HepG2 (cell line): Measurements from ENCODE around the gene PALM. TPM values are rescaled to one million over a fixed set of nuclear protein-coding genes. Genes with fewer than 3 reads are reported as not detected.
A peak's percentile ranks its signal among the peaks of the same experiment; 100 is the strongest.

Experiments used
- AHR ChIP-seq: IDR thresholded peaks from 2 replicates; pipeline ENCODE4 v1.6.1; 2018; ENCODE audit warnings: missing genetic modification reagents, missing compliant biosample characterization
- ARID2 ChIP-seq: sonication (generic); formaldehyde crosslinking; IDR thresholded peaks from 2 replicates; pipeline ENCODE4 v1.8.1; 2022; ENCODE audit warnings: mild to moderate bottlenecking, missing genetic modification reagents, borderline replicate concordance
- MIER2 ChIP-seq: IDR thresholded peaks from 2 replicates; pipeline ENCODE4 v1.6.1; 2016; ENCODE audit warnings: missing biosample characterization, missing genetic modification reagents
- MTERF4 ChIP-seq: sonication (generic); formaldehyde crosslinking; IDR thresholded peaks from 2 replicates; pipeline ENCODE4 v1.8.0; 2023; ENCODE audit warnings: mild to moderate bottlenecking, missing genetic modification reagents
- MXI1 ChIP-seq: IDR thresholded peaks from 3 replicates; pipeline ENCODE4 v1.6.1; 2012; ENCODE audit warnings: low read depth, low read length, inconsistent platforms, borderline replicate concordance
- MYC ChIP-seq: sonication (generic); formaldehyde crosslinking; IDR thresholded peaks from 2 replicates; pipeline ENCODE4 v1.9.0; 2021; ENCODE audit warnings: missing genetic modification reagents, borderline replicate concordance
- PAF1 ChIP-seq: IDR thresholded peaks from 2 replicates; pipeline ENCODE4 v1.6.1; 2016; ENCODE audit warnings: missing genetic modification reagents, missing compliant biosample characterization
- RXRB ChIP-seq: IDR thresholded peaks from 2 replicates; pipeline ENCODE4 v1.6.1; 2016; ENCODE audit warnings: borderline replicate concordance, missing genetic modification reagents, missing compliant biosample characterization
- SMC3 ChIP-seq: IDR thresholded peaks from 2 replicates; pipeline ENCODE4 v1.6.1; 2011; ENCODE audit warnings: low read length, improper control_type of control experiment
- STAT5B ChIP-seq: sonication (generic); formaldehyde crosslinking; IDR thresholded peaks from 2 replicates; pipeline ENCODE4 v1.4.0; 2020; ENCODE audit warnings: missing genetic modification reagents
- TEF ChIP-seq: sonication (generic); formaldehyde crosslinking; IDR thresholded peaks from 2 replicates; pipeline ENCODE4 v1.5.0; 2020; ENCODE audit warnings: missing genetic modification reagents
- USF2 ChIP-seq, 2 experiments: sonication (generic) in 1 of 2; formaldehyde crosslinking in 1 of 2; IDR thresholded peaks; 2 replicates each; pipeline versions ENCODE4 v1.5.1 to v1.6.1; 2011 to 2020; ENCODE audit warnings: borderline replicate concordance in 1 of 2, low read depth in 1 of 2, low read length in 1 of 2, mild to moderate bottlenecking in 1 of 2, missing genetic modification reagents in 1 of 2, moderate library complexity in 1 of 2
- ZNF383 ChIP-seq: sonication (generic); formaldehyde crosslinking; IDR thresholded peaks from 2 replicates; pipeline ENCODE4 v1.4.0; 2020; ENCODE audit warnings: missing genetic modification reagents, mild to moderate bottlenecking, borderline replicate concordance
- ZNF407 ChIP-seq: sonication (generic); formaldehyde crosslinking; IDR thresholded peaks from one replicate; pipeline ENCODE4 v1.5.1; 2020; ENCODE audit warnings: mild to moderate bottlenecking, missing genetic modification reagents; ENCODE audit errors: not compliant biosample characterization
- ZNF672 ChIP-seq: sonication (generic); formaldehyde crosslinking; IDR thresholded peaks from 2 replicates; pipeline ENCODE4 v1.8.1; 2022; ENCODE audit warnings: missing genetic modification reagents
- ZNF747 ChIP-seq: sonication (generic); formaldehyde crosslinking; IDR thresholded peaks from 2 replicates; pipeline ENCODE4 v1.8.1; 2023; ENCODE audit warnings: missing genetic modification reagents, mild to moderate bottlenecking, borderline replicate concordance
- polyA plus RNA-seq, 8 experiments: library from polyadenylated mRNA; depleted of rRNA in 3 of 8; stranded (reverse) in 7 of 8; unstranded in 1 of 8; fragments of >200 nt; fragmentation: Illumina TruSeq in 4 of 8; extraction: Trizol in 4 of 8; gene quantifications; 2 replicates each; pipeline versions ENCODE4 v1.2.1 to v1.2.3, GENCODE V29; 2011 to 2016; ENCODE audit warnings: low read depth in 4 of 8, missing spikeins in 1 of 8, mixed read lengths in 1 of 8; ENCODE audit not compliant: insufficient read depth in 1 of 8
- total RNA-seq, 5 experiments: library from RNA; depleted of rRNA; stranded (reverse); fragments of >200 nt; fragmentation: Illumina TruSeq; extraction: Trizol; gene quantifications; 2 replicates each; pipeline ENCODE4 v1.2.3, GENCODE V29; 2016; ENCODE audit warnings: low read depth in 1 of 5

The PALM gene
- total and polyA plus RNA-seq, 2 of the 13 experiments (the other 11 are each of a cell fraction or from before 2014, with no cell fraction given): 4.0 to 9.7 TPM

GRCh38 chr19:796692-797527 lies 88.2 kb downstream of the PALM start, which contains the start of gene PTBP1 (continued):
- TF ChIP-seq ZNF407 (CRISPR knock-in tag) (no peak), AHR (CRISPR knock-in tag) (0 out of 2 replicates have a peak, but pooled peaks have one; percentile 32), STAT5B (CRISPR knock-in tag) (no peak), MYC (CRISPR knock-in tag) (peak; percentile 99), ZNF672 (CRISPR knock-in tag) (no peak), USF2 (IDR thresholded peaks at IDR 0.05; ENCODE audit: low read depth, low read length) (peak; percentile 98), USF2 (CRISPR knock-in tag; IDR thresholded peaks at IDR 0.05; ENCODE audit: borderline replicate concordance) (peak; percentile 98; the same call in 1 of the 2 replicates), RXRB (CRISPR knock-in tag) (peak; percentile 71; the same call in 1 of the 2 replicates), MTERF4 (CRISPR knock-in tag) (no peak), ARID2 (CRISPR knock-in tag) (no peak), ZNF383 (CRISPR knock-in tag) (no peak), SMC3 (no peak), TEF (CRISPR knock-in tag) (no peak; the same call in 1 of the 2 replicates), MIER2 (CRISPR knock-in tag) (no peak; the same call in 1 of the 2 replicates), MXI1 (peak; percentile 91; the same call in 1 of the 3 replicates), PAF1 (no peak), ZNF747 (CRISPR knock-in tag) (peak; percentile 92; the same call in 1 of the 2 replicates)
